Measurements from ENCODE around the gene PROM2. TPM values are rescaled to one million over a fixed set of nuclear protein-coding genes. Genes with fewer than 3 reads are reported as not detected.

PROM2 gene
- polyA plus RNA-seq, 1 donor from 2014 or later: not detected

DNA sequence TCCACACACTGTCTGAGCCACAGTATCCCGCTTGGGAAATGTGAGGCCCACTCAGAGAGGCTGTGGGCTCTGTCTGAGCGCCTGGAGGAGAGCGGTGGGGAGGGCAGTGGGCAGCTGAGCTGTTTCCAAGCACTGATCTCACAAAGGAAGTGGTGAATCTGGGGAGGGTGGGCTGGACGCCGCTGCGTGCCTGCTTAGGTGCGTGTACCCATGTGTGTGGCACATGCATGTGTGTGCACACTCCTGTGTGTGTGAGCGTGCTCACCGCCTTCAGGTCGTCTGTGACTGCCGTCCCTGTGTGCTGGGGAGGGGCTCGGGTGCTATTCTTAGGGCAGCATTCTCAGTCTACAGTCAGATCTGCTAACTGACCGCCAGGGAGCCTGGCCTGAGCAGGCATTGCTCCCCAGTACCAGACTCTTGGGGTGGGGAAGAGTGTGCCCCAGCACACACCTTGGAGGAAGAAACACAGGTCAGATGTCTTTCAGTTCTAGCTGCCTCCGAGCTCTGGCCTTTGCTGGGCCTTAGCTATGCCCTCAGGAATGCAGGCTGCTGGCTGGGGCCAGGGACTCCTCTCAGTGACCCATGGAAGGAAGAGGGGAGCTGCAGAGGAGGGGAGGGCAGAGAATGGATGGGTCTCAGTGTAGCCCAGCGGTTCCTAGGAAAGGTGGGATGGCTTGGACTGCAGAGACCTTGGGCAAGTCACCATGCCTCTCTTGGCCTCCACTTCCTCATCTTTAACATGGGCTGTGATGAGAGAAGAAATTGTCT lies 54.3 kb downstream of the PROM2 start:
- Mint-ChIP-seq H3K4me3 (no peak overlapping the region), H3K27me3 (peaks cover 4% of the 10 kb centered on the region), H3K36me3 (no peaks in the 10 kb centered on the region), H3K4me1 (no peaks in the 10 kb centered on the region), H3K9me3 (peaks cover 0 to 5% (median 3%) of the 10 kb centered on the region in 3 donors), H3K27ac (no peak overlapping the region)

DNA sequence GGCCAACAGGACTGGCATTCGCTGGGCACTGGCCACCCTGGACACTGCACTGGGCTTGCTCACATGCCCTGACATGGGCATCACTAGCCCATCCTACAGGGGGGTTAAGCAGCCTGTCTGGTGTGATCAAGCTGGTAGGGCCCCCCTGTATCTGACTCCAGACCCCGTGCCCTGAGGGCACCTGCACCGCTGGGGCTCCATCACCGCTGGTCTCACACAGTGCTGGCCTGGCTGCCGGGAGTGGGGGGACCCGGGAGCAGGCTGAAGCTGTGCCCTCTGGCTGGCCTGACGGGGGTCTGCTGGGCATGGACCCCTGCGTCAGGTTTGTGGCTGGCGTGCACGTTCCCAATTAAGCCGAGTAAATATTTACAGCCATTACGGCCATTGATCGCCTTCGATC lies 55.2 kb downstream of the PROM2 start:
- no peak overlapping the region for H3K4me3 Mint-ChIP-seq
- H3K27me3 Mint-ChIP-seq: peaks cover 4% of the 10 kb centered on the region
- H3K27ac Mint-ChIP-seq: no peak overlapping the region
- peaks cover 0 to 5% (median 3%) of the 10 kb centered on the region in 3 donors for H3K9me3 Mint-ChIP-seq
- no peaks in the 10 kb centered on the region for H3K36me3 Mint-ChIP-seq
- no peaks in the 10 kb centered on the region for H3K4me1 Mint-ChIP-seq

GRCh38 chr2:95329891-95330793 lies 55.9 kb downstream of the PROM2 start:
- no peaks in the 10 kb centered on the region for H3K4me1 Mint-ChIP-seq
- H3K27ac Mint-ChIP-seq: no peak overlapping the region
- no peak overlapping the region for H3K4me3 Mint-ChIP-seq
- no peaks in the 10 kb centered on the region for H3K36me3 Mint-ChIP-seq
- peaks cover 0 to 5% (median 3%) of the 10 kb centered on the region in 3 donors for H3K9me3 Mint-ChIP-seq
- H3K27me3 Mint-ChIP-seq: peaks cover 4% of the 10 kb centered on the region

- H3K4me1 Mint-ChIP-seq: no peaks in the 10 kb centered on the region
- H3K4me3 Mint-ChIP-seq: no peak overlapping the region
- H3K36me3 Mint-ChIP-seq: no peaks in the 10 kb centered on the region
- peaks cover 0 to under 1% (median 0%) of the 10 kb centered on the region in 3 donors for H3K9me3 Mint-ChIP-seq
- H3K27ac Mint-ChIP-seq: no peak overlapping the region
- H3K27me3 Mint-ChIP-seq: peaks cover 4% of the 10 kb centered on the region
Observed at GRCh38 chr2:95330794-95331338, 56.6 kb downstream of the PROM2 start.

DNA sequence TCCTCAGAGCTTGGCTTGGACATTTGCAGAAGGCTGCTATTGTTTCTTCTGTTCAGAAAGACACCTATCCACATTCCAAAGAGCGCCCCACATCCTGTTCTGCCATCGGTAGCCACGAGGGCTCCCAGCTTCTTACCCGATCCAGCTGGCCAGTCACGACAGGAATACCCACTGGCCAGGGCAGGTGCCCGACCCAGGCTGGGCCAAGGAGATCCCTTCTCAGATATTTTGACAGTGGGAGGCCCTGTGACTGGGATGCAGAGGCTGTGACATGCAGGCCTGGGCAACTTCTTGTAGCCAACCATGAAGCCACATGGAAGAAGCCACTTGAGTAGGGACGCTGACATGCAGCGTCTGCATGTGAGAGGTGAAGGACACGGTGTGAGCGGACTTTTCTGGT lies 57.4 kb downstream of the PROM2 start:
- no peaks in the 10 kb centered on the region for H3K9me3 Mint-ChIP-seq
- no peaks in the 10 kb centered on the region for H3K4me1 Mint-ChIP-seq
- no peaks in the 10 kb centered on the region for H3K36me3 Mint-ChIP-seq
- H3K27me3 Mint-ChIP-seq: peaks cover 5% of the 10 kb centered on the region
- H3K4me3 Mint-ChIP-seq: no peak overlapping the region
- no peak overlapping the region for H3K27ac Mint-ChIP-seq

DNA sequence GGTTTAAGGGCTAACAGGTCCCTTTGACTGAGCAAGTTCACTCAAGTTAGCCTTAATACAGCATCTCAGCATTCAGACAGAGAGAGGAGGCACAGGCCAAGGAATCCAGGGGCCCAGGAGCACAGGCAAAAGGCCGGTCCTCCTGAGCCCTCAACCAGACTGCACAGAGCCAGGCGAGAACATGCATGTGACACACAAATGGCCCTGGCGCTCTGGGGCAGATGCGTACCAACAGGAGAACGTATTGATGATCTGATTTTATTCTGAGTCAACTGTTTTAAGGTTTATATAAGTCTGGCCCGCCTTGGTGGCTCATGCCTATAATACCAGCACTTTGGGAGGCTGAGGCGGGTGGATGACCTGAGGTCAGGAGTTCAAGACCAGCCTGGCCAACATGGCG lies 57.8 kb downstream of the PROM2 start:
- no peaks in the 10 kb centered on the region for H3K9me3 Mint-ChIP-seq
- no peaks in the 10 kb centered on the region for H3K4me1 Mint-ChIP-seq
- peak overlapping the region in 1 of 4 donors; percentile 57 for H3K4me3 Mint-ChIP-seq
- no peak overlapping the region for H3K27ac Mint-ChIP-seq
- H3K27me3 Mint-ChIP-seq: peaks cover 5% of the 10 kb centered on the region
- no peaks in the 10 kb centered on the region for H3K36me3 Mint-ChIP-seq

DNA sequence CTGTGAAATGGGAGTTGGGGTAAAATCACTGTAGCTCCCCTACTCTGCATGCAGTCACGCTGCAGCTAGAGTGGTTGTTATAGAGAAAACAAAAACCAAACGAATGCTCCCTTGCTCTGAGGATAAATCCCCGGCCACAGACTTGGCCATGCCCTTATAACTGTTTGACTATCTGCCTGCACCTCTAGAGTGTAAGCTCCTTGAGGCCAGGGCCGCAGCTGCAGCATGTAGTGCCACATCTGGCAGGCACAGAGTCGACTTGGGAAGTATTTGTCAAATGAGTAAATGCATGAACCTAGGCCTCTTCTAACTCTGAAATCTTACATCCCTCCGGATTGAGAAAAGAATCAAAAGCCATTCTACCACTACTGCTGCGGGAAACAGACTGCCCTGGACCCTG lies 58.8 kb downstream of the PROM2 start:
- Mint-ChIP-seq H3K4me3 (no peak overlapping the region), H3K27ac (no peak overlapping the region), H3K36me3 (no peaks in the 10 kb centered on the region), H3K27me3 (peaks cover 7% of the 10 kb centered on the region), H3K4me1 (no peaks in the 10 kb centered on the region), H3K9me3 (no peaks in the 10 kb centered on the region)

DNA sequence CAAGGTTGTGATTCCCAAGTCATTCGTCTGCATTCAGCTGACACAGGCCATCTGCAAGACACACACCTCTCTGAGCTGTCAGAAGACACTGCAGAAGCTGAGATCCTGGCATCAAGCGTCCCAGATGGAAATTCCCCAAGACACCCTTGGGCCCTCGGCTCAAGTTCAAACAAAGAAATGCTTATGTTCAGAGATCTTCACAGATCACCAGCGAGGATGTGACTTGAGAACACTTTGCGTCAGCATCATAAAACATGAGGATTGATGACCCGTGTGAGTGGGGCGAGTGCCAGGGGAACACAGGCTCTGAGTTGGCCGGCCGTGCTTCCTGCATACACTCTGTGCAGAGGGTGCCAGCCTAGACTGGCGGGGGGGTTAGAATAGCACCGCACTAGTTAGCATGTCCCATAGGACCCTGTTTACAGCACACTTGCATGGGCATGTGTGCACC lies 59.7 kb downstream of the PROM2 start:
- H3K27me3 Mint-ChIP-seq: peaks cover 9% of the 10 kb centered on the region
- no peaks in the 10 kb centered on the region for H3K36me3 Mint-ChIP-seq
- no peak overlapping the region for H3K4me3 Mint-ChIP-seq
- no peaks in the 10 kb centered on the region for H3K9me3 Mint-ChIP-seq
- no peaks in the 10 kb centered on the region for H3K4me1 Mint-ChIP-seq
- H3K27ac Mint-ChIP-seq: no peak overlapping the region

DNA sequence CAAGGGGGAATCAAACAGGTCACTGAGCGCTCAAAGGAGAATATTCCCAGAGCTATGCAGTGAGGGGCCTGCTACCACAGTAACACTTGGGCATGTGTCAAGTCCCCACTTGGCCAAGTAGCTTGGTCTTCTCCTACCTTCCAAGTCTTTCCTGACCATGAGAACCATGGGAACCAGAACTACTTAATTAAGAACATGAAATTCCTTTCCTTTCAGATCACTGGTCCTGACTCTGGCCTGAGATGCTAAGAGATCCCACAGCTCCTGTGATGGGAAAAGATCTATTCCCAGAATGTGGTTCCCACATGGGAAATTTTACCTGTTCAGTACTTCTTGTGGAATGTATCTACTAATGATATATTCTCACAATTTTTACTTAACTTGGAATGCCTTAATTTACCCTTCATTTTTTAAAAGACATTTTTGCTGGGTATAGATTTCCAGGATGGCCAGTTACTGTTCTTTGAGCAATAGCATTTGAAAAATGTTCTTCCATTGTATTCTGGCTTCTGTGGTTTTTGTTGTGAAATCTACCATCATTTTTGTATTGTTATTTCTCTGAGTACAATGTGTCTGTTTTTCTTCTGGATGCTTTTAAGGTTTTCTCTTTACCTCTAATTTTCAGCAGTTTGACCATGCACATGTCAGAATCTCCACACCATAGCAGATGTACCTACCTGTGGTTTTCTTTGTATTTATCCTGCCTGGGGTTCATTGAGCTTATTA lies 60.8 kb downstream of the PROM2 start:
- no peaks in the 10 kb centered on the region for H3K9me3 Mint-ChIP-seq
- no peak overlapping the region for H3K4me3 Mint-ChIP-seq
- H3K4me1 Mint-ChIP-seq: no peaks in the 10 kb centered on the region
- peaks cover 9% of the 10 kb centered on the region for H3K27me3 Mint-ChIP-seq
- no peak overlapping the region for H3K27ac Mint-ChIP-seq
- no peaks in the 10 kb centered on the region for H3K36me3 Mint-ChIP-seq

GRCh38 chr2:95336406-95336805 lies 62.2 kb downstream of the PROM2 start:
- H3K4me3 Mint-ChIP-seq: no peak overlapping the region
- H3K36me3 Mint-ChIP-seq: no peaks in the 10 kb centered on the region
- H3K9me3 Mint-ChIP-seq: no peaks in the 10 kb centered on the region
- no peak overlapping the region for H3K27ac Mint-ChIP-seq
- no peaks in the 10 kb centered on the region for H3K4me1 Mint-ChIP-seq
- H3K27me3 Mint-ChIP-seq: peaks cover 9% of the 10 kb centered on the region

DNA sequence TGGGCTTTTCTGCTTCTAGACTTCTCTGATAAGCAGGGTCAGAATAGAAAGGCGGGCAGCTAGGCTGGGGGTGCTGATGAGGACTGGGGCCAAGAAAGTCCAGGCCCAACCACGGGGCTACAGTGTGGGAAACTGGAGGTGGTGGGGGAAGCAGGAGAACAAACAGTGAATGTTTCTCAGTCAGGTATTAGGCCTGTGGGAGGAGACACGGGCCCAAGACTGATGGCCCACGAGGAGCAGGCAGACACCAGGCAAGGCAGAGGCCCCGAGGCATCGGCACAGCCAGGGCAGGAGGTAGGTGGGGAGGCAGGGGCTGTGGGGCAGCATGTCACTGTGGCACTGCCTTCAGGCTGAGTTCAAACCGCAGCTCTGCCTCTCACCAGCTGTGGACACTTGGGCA lies 63.6 kb downstream of the PROM2 start:
- H3K27ac Mint-ChIP-seq: no peak overlapping the region
- H3K4me1 Mint-ChIP-seq: no peaks in the 10 kb centered on the region
- no peaks in the 10 kb centered on the region for H3K9me3 Mint-ChIP-seq
- no peak overlapping the region for H3K4me3 Mint-ChIP-seq
- H3K27me3 Mint-ChIP-seq: peaks cover 5% of the 10 kb centered on the region
- H3K36me3 Mint-ChIP-seq: no peaks in the 10 kb centered on the region

Other genes starting within 250 kb of the PROM2 start
- 10.2 TPM for gene MAL, start 248.7 kb upstream of the PROM2 start, polyA plus RNA-seq
- 38.6 TPM for gene MRPS5, start 152.6 kb upstream of the PROM2 start, polyA plus RNA-seq
- 3.7 TPM for gene ZNF514, start 114.6 kb upstream of the PROM2 start, polyA plus RNA-seq
- gene ZNF2, start 108.6 kb upstream of the PROM2 start, polyA plus RNA-seq: 3.8 TPM
- 0.53 TPM for gene ZNF892, start 66.9 kb upstream of the PROM2 start, polyA plus RNA-seq
- gene KCNIP3, start 22.9 kb downstream of the PROM2 start, polyA plus RNA-seq: not detected
- gene FAHD2A, start 128.3 kb downstream of the PROM2 start, polyA plus RNA-seq: 11.9 TPM
- not detected for gene TRIM43B, start 210.3 kb downstream of the PROM2 start, polyA plus RNA-seq

Measured in IgD-negative memory B cell (primary cell).